HepG2 (cell line): ENCODE measurements around the gene SERPINA9. TPM values are rescaled to one million over a fixed set of nuclear protein-coding genes. Genes with fewer than 3 reads are reported as not detected.
A peak's percentile ranks its signal among the peaks of the same experiment; 100 is the strongest.

Experiments
- ATAC-seq: fragments of 200-7000 bp; cut with Tn5 transposase; 3 replicates; pipeline ENCODE4 v1.9.1; 2020; ENCODE audit warnings: mild to moderate bottlenecking, moderate library complexity
- BruUV-seq: library from RNA; stranded (reverse); fragments of 400-500 nt; replicated peaks from 2 replicates; lab custom pipeline; 2021; lab: Mats Ljungman, UMichigan
- CTCF ChIA-PET: fragments of 300-600 bp; formaldehyde crosslinking; extraction: SDS; loops from one replicate; lab custom pipeline; 2021; ENCODE audit warnings: low total read pairs, inconsistent platforms, low intra/inter-chr PET ratio; lab: Yijun Ruan, JAX
- POLR2A ChIA-PET: fragments of 350-600 bp; sonication (Branson Sonifier 250); formaldehyde crosslinking; loops from one replicate; lab custom pipeline; 2020; ENCODE audit warnings: antibody characterized with exemption, inconsistent platforms; lab: Yijun Ruan, JAX
- DNase-seq: peaks from one replicate; pipeline ENCODE4 v3.0.0-alpha.2; 2015; ENCODE audit warnings: low spot score
- FAIRE-seq: peaks from 3 replicates; lab custom pipeline; 2011; peaks lifted over from hg19 to GRCh38; lab: Jason Lieb, UNC
- H2AFZ ChIP-seq: one replicate; pipeline ENCODE4 v1.6.1; 2011; ENCODE audit warnings: low read length, inconsistent platforms
- H3K27ac ChIP-seq: fragments of 300-600 bp; 3 replicates; pipeline ENCODE4 v1.8.0; 2011; ENCODE audit warnings: mixed run types, mild to moderate bottlenecking, mixed read lengths, low read length, inconsistent platforms; ENCODE audit not compliant: insufficient read depth; ENCODE audit errors: extremely low read length
- H3K27me3 ChIP-seq, 2 experiments: fragments of 200-600 bp in 1 of 2; 2 replicates in 1 of 2; 3 replicates in 1 of 2; pipeline versions ENCODE4 v1.6.0 to v1.8.0; 2011; ENCODE audit warnings: low read length in 2 of 2, mild to moderate bottlenecking in 2 of 2, moderate library complexity in 2 of 2, inconsistent platforms in 1 of 2; ENCODE audit not compliant: insufficient read depth in 2 of 2, control insufficient read depth in 1 of 2
- H3K36me3 ChIP-seq, 2 experiments: fragments of 200-600 bp in 1 of 2; replicated peaks in 1 of 2; 2 replicates in 1 of 2; 3 replicates in 1 of 2; pipeline versions ENCODE4 v1.5.1 to v1.8.0; 2011; ENCODE audit warnings: low read length in 2 of 2, inconsistent platforms in 1 of 2; ENCODE audit not compliant: insufficient read depth in 2 of 2, control insufficient read depth in 1 of 2
- H3K4me1 ChIP-seq: 2 replicates; pipeline ENCODE4 v1.5.1; 2012; ENCODE audit warnings: low read length, inconsistent platforms; ENCODE audit not compliant: insufficient read depth
- H3K4me2 ChIP-seq: 2 replicates; pipeline ENCODE4 v1.6.0; 2011; ENCODE audit warnings: low read depth, low read length, inconsistent platforms
- H3K4me3 ChIP-seq, 3 experiments: fragments of 200-600 bp in 1 of 3; sonication (generic), shearing (Covaris generic) in 1 of 3; replicated peaks in 1 of 3; 2 replicates each; pipeline ENCODE4 v1.5.1; 2011 to 2016; ENCODE audit warnings: low read length in 3 of 3, inconsistent platforms in 2 of 3, low read depth in 2 of 3, mild to moderate bottlenecking in 2 of 3, control low read depth in 1 of 3, mixed read lengths in 1 of 3; ENCODE audit not compliant: insufficient read depth in 1 of 3
- H3K79me2 ChIP-seq: one replicate; pipeline ENCODE4 v1.6.1; 2011; ENCODE audit warnings: low read length, inconsistent platforms; ENCODE audit not compliant: insufficient read depth
- H3K9ac ChIP-seq: 2 replicates; pipeline ENCODE4 v1.6.0; 2011; ENCODE audit warnings: mild to moderate bottlenecking, low read depth, low read length, inconsistent platforms; ENCODE audit not compliant: insufficient read depth
- H3K9me3 ChIP-seq: 2 replicates; pipeline ENCODE4 v1.5.1; 2012; ENCODE audit warnings: mild to moderate bottlenecking, low read length
- H4K20me1 ChIP-seq: 2 replicates; pipeline ENCODE4 v1.6.0; 2011; ENCODE audit warnings: inconsistent platforms, mild to moderate bottlenecking, low read length, moderate library complexity; ENCODE audit not compliant: insufficient read depth
- ESRRA ChIP-seq: sonication (generic); formaldehyde crosslinking; IDR thresholded peaks from 2 replicates; pipeline ENCODE4 v1.5.1; 2020; ENCODE audit warnings: mild to moderate bottlenecking, low read depth, missing genetic modification reagents
- FOXJ3 ChIP-seq: sonication (generic); formaldehyde crosslinking; IDR thresholded peaks from 2 replicates; pipeline ENCODE4 v1.4.0; 2020; ENCODE audit warnings: missing genetic modification reagents, mild to moderate bottlenecking, borderline replicate concordance
- GABPA ChIP-seq, 2 experiments: IDR thresholded peaks; 2 replicates each; pipeline ENCODE4 v1.6.1; 2011 to 2016; ENCODE audit warnings: low read depth in 2 of 2, low read length in 1 of 2, missing biosample characterization in 1 of 2, missing genetic modification characterization in 1 of 2
- GABPB1 ChIP-seq: IDR thresholded peaks from 2 replicates; pipeline ENCODE4 v1.6.1; 2016; ENCODE audit warnings: mild to moderate bottlenecking, missing genetic modification reagents, moderate library complexity, missing compliant biosample characterization
- HNF4G ChIP-seq, 2 experiments: sonication (generic) in 1 of 2; formaldehyde crosslinking in 1 of 2; IDR thresholded peaks; 2 replicates each; pipeline versions ENCODE4 v1.4.0 to v1.6.1; 2011 to 2020; ENCODE audit warnings: borderline replicate concordance in 2 of 2, low read depth in 2 of 2, mild to moderate bottlenecking in 2 of 2, low read length in 1 of 2, missing genetic modification reagents in 1 of 2, moderate library complexity in 1 of 2
- HOXA9 ChIP-seq: sonication (generic); formaldehyde crosslinking; IDR thresholded peaks from 2 replicates; pipeline ENCODE4 v1.8.1; 2022; ENCODE audit warnings: missing genetic modification reagents, mild to moderate bottlenecking, moderate library complexity, borderline replicate concordance
- MIER3 ChIP-seq: IDR thresholded peaks from 2 replicates; pipeline ENCODE4 v1.6.1; 2016; ENCODE audit warnings: missing compliant biosample characterization, borderline replicate concordance
- NR2F6 ChIP-seq, 2 experiments: IDR thresholded peaks; 2 replicates each; pipeline ENCODE4 v1.6.1; 2016; ENCODE audit warnings: antibody characterized with exemption in 1 of 2, mild to moderate bottlenecking in 1 of 2
- PPARG ChIP-seq: conservative IDR thresholded peaks from 2 replicates; pipeline ENCODE4 v1.6.1; 2016; ENCODE audit warnings: missing biosample characterization, missing genetic modification reagents
- RARA ChIP-seq: IDR thresholded peaks from 2 replicates; pipeline ENCODE4 v1.6.1; 2016; ENCODE audit warnings: missing genetic modification reagents, missing compliant biosample characterization
- SMC3 ChIP-seq: IDR thresholded peaks from 2 replicates; pipeline ENCODE4 v1.6.1; 2011; ENCODE audit warnings: low read length, improper control_type of control experiment
- ZNF121 ChIP-seq: sonication (generic); formaldehyde crosslinking; IDR thresholded peaks from 2 replicates; pipeline ENCODE4 v1.5.0; 2020; ENCODE audit warnings: mild to moderate bottlenecking, missing genetic modification reagents
- ZNF235 ChIP-seq: sonication (generic); formaldehyde crosslinking; IDR thresholded peaks from 2 replicates; pipeline ENCODE4 v1.8.1; 2023; ENCODE audit warnings: mild to moderate bottlenecking, missing genetic modification reagents, borderline replicate concordance
- ZNF790 ChIP-seq: sonication (generic); formaldehyde crosslinking; IDR thresholded peaks from 2 replicates; pipeline ENCODE4 v1.8.0; 2022; ENCODE audit warnings: missing genetic modification reagents, mild to moderate bottlenecking, borderline replicate concordance
- WGBS: methylation state at CpG from one replicate; pipeline ENCODE4 v1.1.6; 2017; ENCODE audit warnings: low lambda C conversion rate; 5-methylcytosine and 5-hydroxymethylcytosine counted together
- in situ Hi-C: cut with HindIII; loops from 2 replicates; pipeline ENCODE4 v1.10.0; 2017; ENCODE audit warnings: low pct_unique_long_range_greater_than_20kb; ENCODE audit not compliant: extremely low pct_ligation_motif_present
- intact Hi-C: fragments of 100-400 bp; cut with micrococcal nuclease; formaldehyde crosslinking; loops from one replicate; pipeline ENCODE4 v1.10.0; 2022; ENCODE audit not compliant: unreplicated experiment
- polyA plus RNA-seq, 8 experiments: library from polyadenylated mRNA; depleted of rRNA in 3 of 8; stranded (reverse) in 7 of 8; unstranded in 1 of 8; fragments of >200 nt; fragmentation: Illumina TruSeq in 4 of 8; extraction: Trizol in 4 of 8; gene quantifications; 2 replicates each; pipeline versions ENCODE4 v1.2.1 to v1.2.3, GENCODE V29; 2011 to 2016; ENCODE audit warnings: low read depth in 4 of 8, missing spikeins in 1 of 8, mixed read lengths in 1 of 8; ENCODE audit not compliant: insufficient read depth in 1 of 8
- total RNA-seq, 5 experiments: library from RNA; depleted of rRNA; stranded (reverse); fragments of >200 nt; fragmentation: Illumina TruSeq; extraction: Trizol; gene quantifications; 2 replicates each; pipeline ENCODE4 v1.2.3, GENCODE V29; 2016; ENCODE audit warnings: low read depth in 1 of 5
- TF ChIP-seq, protein P1 (sequence below): sonication (generic); formaldehyde crosslinking; IDR thresholded peaks from 2 replicates; pipeline ENCODE4 v1.5.0; 2020; ENCODE audit warnings: mild to moderate bottlenecking, missing genetic modification reagents
- TF ChIP-seq, protein P2 (sequence below): sonication (generic); formaldehyde crosslinking; conservative IDR thresholded peaks from 2 replicates; pipeline ENCODE4 v1.8.1; 2023; ENCODE audit warnings: missing genetic modification reagents
- TF ChIP-seq, protein P3 (sequence below): sonication (generic); formaldehyde crosslinking; IDR thresholded peaks from 2 replicates; pipeline ENCODE4 v1.4.0; 2020; ENCODE audit warnings: missing genetic modification reagents
- TF ChIP-seq, protein P4 (sequence below): sonication (generic); formaldehyde crosslinking; IDR thresholded peaks from 2 replicates; pipeline ENCODE4 v1.8.1; 2023; ENCODE audit warnings: mild to moderate bottlenecking, missing genetic modification reagents

SERPINA9 gene
- total and polyA plus RNA-seq, 2 of the 13 experiments (the other 11 are each of a cell fraction or from before 2014, with no cell fraction given) = 0.21 TPM; not detected in 1

DNA sequence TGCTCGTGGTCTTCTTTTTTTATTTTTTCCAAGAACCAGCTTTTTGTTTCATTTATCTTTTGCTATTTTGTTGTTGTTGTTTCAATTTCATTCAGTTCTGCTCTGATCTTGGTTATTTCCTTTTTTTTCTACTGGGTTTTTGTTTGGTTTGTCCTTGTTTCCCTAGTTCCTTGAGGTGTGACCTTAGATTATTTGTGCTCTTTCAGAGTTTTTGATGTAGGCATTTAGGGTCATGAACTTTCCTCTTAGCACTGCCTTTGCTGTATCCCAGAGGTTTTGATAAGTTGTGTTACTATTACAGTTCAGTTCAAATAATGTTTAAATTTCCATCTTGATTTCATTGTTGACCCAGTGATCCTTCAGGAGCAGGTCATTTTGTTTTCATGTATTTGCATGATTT is 20.1 kb downstream of the SERPINA9 start:
- FAIRE-seq = peak; percentile 48
- in situ Hi-C loops = no loop called here
- Histone ChIP-seq H4K20me1 (no peaks in the 10 kb centered on the region), H3K9ac (no peak overlapping the region), H3K9me3 (no peaks in the 10 kb centered on the region), H3K27me3 (no peaks in the 10 kb centered on the region; a peak in 1 of 5 replicates), H3K36me3 (no peaks in the 10 kb centered on the region), H3K4me3 (no peak overlapping the region), H3K4me2 (peak overlapping the region; percentile 52; the same call in 1 of the 2 replicates), H2AFZ (no peak overlapping the region), H3K79me2 (peaks cover 15% of the 10 kb centered on the region), H3K4me1 (peaks cover 90% of the 10 kb centered on the region), H3K27ac (peak overlapping the region; percentile 58)
- intact Hi-C loops = no loop called here
- no peak for ATAC-seq
- DNase-seq = peak; percentile 83
- BruUV-seq = no TSS peak
- ChIA-PET CTCF (no interaction called here), POLR2A (interaction anchor here (0.6 kb wide), 1 partner anchor 143 kb away, joined by 4 read pairs; no protein-coding TSS in a partner anchor)
- 2% methylated on average over 1 of the region's 1 CpG for WGBS
- TF ChIP-seq, protein P1, sequence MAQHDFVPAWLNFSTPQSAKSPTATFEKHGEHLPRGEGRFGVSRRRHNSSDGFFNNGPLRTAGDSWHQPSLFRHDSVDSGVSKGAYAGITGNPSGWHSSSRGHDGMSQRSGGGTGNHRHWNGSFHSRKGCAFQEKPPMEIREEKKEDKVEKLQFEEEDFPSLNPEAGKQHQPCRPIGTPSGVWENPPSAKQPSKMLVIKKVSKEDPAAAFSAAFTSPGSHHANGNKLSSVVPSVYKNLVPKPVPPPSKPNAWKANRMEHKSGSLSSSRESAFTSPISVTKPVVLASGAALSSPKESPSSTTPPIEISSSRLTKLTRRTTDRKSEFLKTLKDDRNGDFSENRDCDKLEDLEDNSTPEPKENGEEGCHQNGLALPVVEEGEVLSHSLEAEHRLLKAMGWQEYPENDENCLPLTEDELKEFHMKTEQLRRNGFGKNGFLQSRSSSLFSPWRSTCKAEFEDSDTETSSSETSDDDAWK (CRISPR knock-in tag) = no peak
- no peak for TF ChIP-seq GABPB1 (CRISPR knock-in tag)
- TF ChIP-seq PPARG (CRISPR knock-in tag) = peak; percentile 73
- TF ChIP-seq MIER3 = peak; percentile 64; the same call in 1 of the 2 replicates
- TF ChIP-seq ZNF121 = no peak
- TF ChIP-seq HNF4G (IDR thresholded peaks at IDR 0.05; ENCODE audit: borderline replicate concordance, low read depth, low read length) = no peak
- no peak for TF ChIP-seq HNF4G (CRISPR knock-in tag; IDR thresholded peaks at IDR 0.05; ENCODE audit: borderline replicate concordance, low read depth)
- no peak for TF ChIP-seq ZNF235
- TF ChIP-seq, protein P2, sequence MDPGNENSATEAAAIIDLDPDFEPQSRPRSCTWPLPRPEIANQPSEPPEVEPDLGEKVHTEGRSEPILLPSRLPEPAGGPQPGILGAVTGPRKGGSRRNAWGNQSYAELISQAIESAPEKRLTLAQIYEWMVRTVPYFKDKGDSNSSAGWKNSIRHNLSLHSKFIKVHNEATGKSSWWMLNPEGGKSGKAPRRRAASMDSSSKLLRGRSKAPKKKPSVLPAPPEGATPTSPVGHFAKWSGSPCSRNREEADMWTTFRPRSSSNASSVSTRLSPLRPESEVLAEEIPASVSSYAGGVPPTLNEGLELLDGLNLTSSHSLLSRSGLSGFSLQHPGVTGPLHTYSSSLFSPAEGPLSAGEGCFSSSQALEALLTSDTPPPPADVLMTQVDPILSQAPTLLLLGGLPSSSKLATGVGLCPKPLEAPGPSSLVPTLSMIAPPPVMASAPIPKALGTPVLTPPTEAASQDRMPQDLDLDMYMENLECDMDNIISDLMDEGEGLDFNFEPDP (CRISPR knock-in tag) = no peak
- peak; percentile 69; the same call in 1 of the 2 replicates for TF ChIP-seq FOXJ3 (CRISPR knock-in tag)
- TF ChIP-seq ESRRA (CRISPR knock-in tag) = 0 out of 2 replicates have a peak, but pooled peaks have one; percentile 23
- TF ChIP-seq, protein P3, sequence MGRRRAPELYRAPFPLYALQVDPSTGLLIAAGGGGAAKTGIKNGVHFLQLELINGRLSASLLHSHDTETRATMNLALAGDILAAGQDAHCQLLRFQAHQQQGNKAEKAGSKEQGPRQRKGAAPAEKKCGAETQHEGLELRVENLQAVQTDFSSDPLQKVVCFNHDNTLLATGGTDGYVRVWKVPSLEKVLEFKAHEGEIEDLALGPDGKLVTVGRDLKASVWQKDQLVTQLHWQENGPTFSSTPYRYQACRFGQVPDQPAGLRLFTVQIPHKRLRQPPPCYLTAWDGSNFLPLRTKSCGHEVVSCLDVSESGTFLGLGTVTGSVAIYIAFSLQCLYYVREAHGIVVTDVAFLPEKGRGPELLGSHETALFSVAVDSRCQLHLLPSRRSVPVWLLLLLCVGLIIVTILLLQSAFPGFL = no peak
- no peak for TF ChIP-seq HOXA9
- TF ChIP-seq, protein P4, sequence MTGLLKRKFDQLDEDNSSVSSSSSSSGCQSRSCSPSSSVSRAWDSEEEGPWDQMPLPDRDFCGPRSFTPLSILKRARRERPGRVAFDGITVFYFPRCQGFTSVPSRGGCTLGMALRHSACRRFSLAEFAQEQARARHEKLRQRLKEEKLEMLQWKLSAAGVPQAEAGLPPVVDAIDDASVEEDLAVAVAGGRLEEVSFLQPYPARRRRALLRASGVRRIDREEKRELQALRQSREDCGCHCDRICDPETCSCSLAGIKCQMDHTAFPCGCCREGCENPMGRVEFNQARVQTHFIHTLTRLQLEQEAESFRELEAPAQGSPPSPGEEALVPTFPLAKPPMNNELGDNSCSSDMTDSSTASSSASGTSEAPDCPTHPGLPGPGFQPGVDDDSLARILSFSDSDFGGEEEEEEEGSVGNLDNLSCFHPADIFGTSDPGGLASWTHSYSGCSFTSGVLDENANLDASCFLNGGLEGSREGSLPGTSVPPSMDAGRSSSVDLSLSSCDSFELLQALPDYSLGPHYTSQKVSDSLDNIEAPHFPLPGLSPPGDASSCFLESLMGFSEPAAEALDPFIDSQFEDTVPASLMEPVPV (CRISPR knock-in tag) = no peak
- peak; percentile 98 for TF ChIP-seq NR2F6 (IDR thresholded peaks at IDR 0.05)
- peak; percentile 97 for TF ChIP-seq NR2F6 (CRISPR knock-in tag; IDR thresholded peaks at IDR 0.05)
- TF ChIP-seq RARA (CRISPR knock-in tag) = peak; percentile 94
- no peak for TF ChIP-seq ZNF790 (CRISPR knock-in tag)
- no peak for TF ChIP-seq SMC3
- TF ChIP-seq GABPA (IDR thresholded peaks at IDR 0.05; ENCODE audit: low read depth, low read length) = no peak
- peak; percentile 29; the same call in 1 of the 2 replicates for TF ChIP-seq GABPA (CRISPR knock-in tag; IDR thresholded peaks at IDR 0.05; ENCODE audit: low read depth)
